HepG2 (cell line): Measurements from ENCODE around the gene PCIF1. TPM values are rescaled to one million over a fixed set of nuclear protein-coding genes. Genes with fewer than 3 reads are reported as not detected.

Source experiments
- ARID4A ChIP-seq: sonication (generic); formaldehyde crosslinking; IDR thresholded peaks from 2 replicates; pipeline ENCODE4 v1.5.0; 2020; ENCODE audit warnings: mild to moderate bottlenecking, missing genetic modification reagents, borderline replicate concordance
- ARNT ChIP-seq: fragments of 450-650 bp; IDR thresholded peaks from 2 replicates; pipeline ENCODE4 v1.6.1; 2017
- CBX5 ChIP-seq: sonication (generic); formaldehyde crosslinking; IDR thresholded peaks from 2 replicates; pipeline ENCODE4 v1.4.0; 2020; ENCODE audit warnings: missing genetic modification reagents, borderline replicate concordance
- HINFP ChIP-seq: sonication (generic); formaldehyde crosslinking; IDR thresholded peaks from 2 replicates; pipeline ENCODE4 v1.4.0; 2020; ENCODE audit warnings: low read depth, mild to moderate bottlenecking, missing genetic modification reagents
- HMGA1 ChIP-seq: sonication (generic); formaldehyde crosslinking; conservative IDR thresholded peaks from 2 replicates; pipeline ENCODE4 v1.4.0; 2020; ENCODE audit warnings: missing genetic modification reagents
- NBN ChIP-seq: fragments of 450-650 bp; conservative IDR thresholded peaks from 2 replicates; pipeline ENCODE4 v1.6.1; 2017
- NR0B2 ChIP-seq: sonication (generic); formaldehyde crosslinking; IDR thresholded peaks from 2 replicates; pipeline ENCODE4 v1.4.0; 2020; ENCODE audit warnings: mild to moderate bottlenecking, missing genetic modification reagents
- RBM39 ChIP-seq: fragments of 200-400 bp; formaldehyde crosslinking; IDR thresholded peaks from one replicate; pipeline ENCODE4 v1.6.1; 2018; ENCODE audit warnings: antibody characterized with exemption, mild to moderate bottlenecking, low read depth, low read length; ENCODE audit not compliant: poor library complexity, severe bottlenecking
- SMC3 ChIP-seq: IDR thresholded peaks from 2 replicates; pipeline ENCODE4 v1.6.1; 2011; ENCODE audit warnings: low read length, improper control_type of control experiment
- SP1 ChIP-seq, 2 experiments: fragments of 450-650 bp in 1 of 2; sonication (generic) in 1 of 2; formaldehyde crosslinking in 1 of 2; IDR thresholded peaks; 2 replicates each; pipeline versions ENCODE4 v1.4.0 to v1.6.1; 2016 to 2020; ENCODE audit warnings: missing genetic modification reagents in 1 of 2
- THRA ChIP-seq: sonication (generic); formaldehyde crosslinking; IDR thresholded peaks from 2 replicates; pipeline ENCODE4 v1.4.0; 2020; ENCODE audit warnings: missing genetic modification reagents, borderline replicate concordance
- ZBTB20 ChIP-seq: sonication (generic); formaldehyde crosslinking; IDR thresholded peaks from 2 replicates; pipeline ENCODE4 v1.8.1; 2023; ENCODE audit warnings: missing genetic modification reagents, low read depth, mild to moderate bottlenecking, borderline replicate concordance
- ZBTB34 ChIP-seq: sonication (generic); formaldehyde crosslinking; IDR thresholded peaks from 2 replicates; pipeline ENCODE4 v1.8.0; 2022; ENCODE audit warnings: mild to moderate bottlenecking, missing genetic modification reagents
- ZNF17 ChIP-seq: sonication (generic); formaldehyde crosslinking; IDR thresholded peaks from 2 replicates; pipeline ENCODE4 v1.5.0; 2020; ENCODE audit warnings: mild to moderate bottlenecking, missing genetic modification reagents
- ZNF234 ChIP-seq: sonication (generic); formaldehyde crosslinking; conservative IDR thresholded peaks from 2 replicates; pipeline ENCODE4 v1.5.1; 2020; ENCODE audit warnings: mild to moderate bottlenecking, missing genetic modification reagents
- ZNF530 ChIP-seq: sonication (generic); formaldehyde crosslinking; IDR thresholded peaks from 2 replicates; pipeline ENCODE4 v1.5.0; 2020; ENCODE audit warnings: low read depth, mild to moderate bottlenecking, missing genetic modification reagents
- ZNF570 ChIP-seq: sonication (generic); formaldehyde crosslinking; IDR thresholded peaks from 2 replicates; pipeline ENCODE4 v1.4.0; 2020; ENCODE audit warnings: mild to moderate bottlenecking, missing genetic modification reagents, borderline replicate concordance
- ZNF703 ChIP-seq: sonication (generic); formaldehyde crosslinking; IDR thresholded peaks from 2 replicates; pipeline ENCODE4 v1.5.1; 2020; ENCODE audit warnings: missing genetic modification reagents, mild to moderate bottlenecking, moderate library complexity, borderline replicate concordance
- ZNF879 ChIP-seq: sonication (generic); formaldehyde crosslinking; IDR thresholded peaks from 2 replicates; pipeline ENCODE4 v1.8.1; 2023; ENCODE audit warnings: missing genetic modification reagents
- polyA plus RNA-seq, 8 experiments: library from polyadenylated mRNA; depleted of rRNA in 3 of 8; stranded (reverse) in 7 of 8; unstranded in 1 of 8; fragments of >200 nt; fragmentation: Illumina TruSeq in 4 of 8; extraction: Trizol in 4 of 8; gene quantifications; 2 replicates each; pipeline versions ENCODE4 v1.2.1 to v1.2.3, GENCODE V29; 2011 to 2016; ENCODE audit warnings: low read depth in 4 of 8, missing spikeins in 1 of 8, mixed read lengths in 1 of 8; ENCODE audit not compliant: insufficient read depth in 1 of 8
- total RNA-seq, 5 experiments: library from RNA; depleted of rRNA; stranded (reverse); fragments of >200 nt; fragmentation: Illumina TruSeq; extraction: Trizol; gene quantifications; 2 replicates each; pipeline ENCODE4 v1.2.3, GENCODE V29; 2016; ENCODE audit warnings: low read depth in 1 of 5

PCIF1 gene
- total and polyA plus RNA-seq, 2 of the 13 experiments (the other 11 are each of a cell fraction or from before 2014, with no cell fraction given): 20.9 to 24.4 TPM

- TF ChIP-seq ARID4A (CRISPR knock-in tag) (peak; percentile 49), ARNT (no peak), THRA (CRISPR knock-in tag) (peak; percentile 88), ZNF530 (CRISPR knock-in tag) (no peak), ZNF703 (CRISPR knock-in tag) (no peak; the same call in 1 of the 2 replicates), ZNF234 (CRISPR knock-in tag) (peak; percentile 97), HINFP (CRISPR knock-in tag) (peak; percentile 60; the same call in 1 of the 2 replicates), ZBTB20 (CRISPR knock-in tag) (peak; percentile 60; the same call in 1 of the 2 replicates), RBM39 (peak; percentile 15), NR0B2 (CRISPR knock-in tag) (peak; percentile 94; the same call in 1 of the 2 replicates), ZNF570 (CRISPR knock-in tag) (peak; percentile 1; the same call in 1 of the 2 replicates), ZNF17 (CRISPR knock-in tag) (no peak), NBN (no peak), ZBTB34 (no peak), CBX5 (CRISPR knock-in tag) (peak; percentile 96), HMGA1 (CRISPR knock-in tag) (no peak), SMC3 (peak; percentile 88), SP1 (IDR thresholded peaks at IDR 0.05) (no peak), SP1 (CRISPR knock-in tag; IDR thresholded peaks at IDR 0.05) (peak; percentile 54), ZNF879 (CRISPR knock-in tag) (0 out of 2 replicates have a peak, but pooled peaks have one; percentile 11)
Observed at GRCh38 chr20:45890077-45890984, 44.2 kb upstream of the PCIF1 start (continued).
